GM12878 (cell line): ENCODE data around the gene SUCNR1. TPM values are rescaled to one million over a fixed set of nuclear protein-coding genes. Genes with fewer than 3 reads are reported as not detected.
A peak's percentile ranks its signal among the peaks of the same experiment; 100 is the strongest.

ENCODE experiments used
- ATAC-seq: fragments of 200-7000 bp; cut with Tn5 transposase; 3 replicates; pipeline ENCODE4 v1.9.1; 2020; ENCODE audit warnings: mild to moderate bottlenecking, moderate library complexity
- BruUV-seq: library from RNA; stranded (reverse); fragments of 400-500 nt; replicated peaks from 2 replicates; lab custom pipeline; 2021; lab: Mats Ljungman, UMichigan
- CTCF ChIA-PET: fragments of 300-600 bp; sonication (Branson Sonifier 250); formaldehyde crosslinking; extraction: SDS; loops from one replicate; lab custom pipeline; 2021; ENCODE audit warnings: inconsistent platforms; lab: Yijun Ruan, JAX
- POLR2A ChIA-PET: fragments of 350-600 bp; formaldehyde crosslinking; extraction: SDS; loops from one replicate; lab custom pipeline; 2021; ENCODE audit warnings: inconsistent platforms; lab: Charles Lee
- RAD21 ChIA-PET: fragments of 300-600 bp; sonication (Branson Sonifier 250); formaldehyde crosslinking; loops from one replicate; lab custom pipeline; 2023; ENCODE audit warnings: antibody characterized with exemption; ENCODE audit not compliant: unreplicated experiment; lab: Charles Lee
- SMC1A ChIA-PET: fragments of 300-600 bp; sonication (Branson Sonifier 250); formaldehyde crosslinking; loops from one replicate; lab custom pipeline; 2023; ENCODE audit not compliant: unreplicated experiment, uncharacterized antibody; lab: Charles Lee
- DNase-seq: peaks from one replicate; pipeline ENCODE4 v3.0.0-alpha.2; 2011; ENCODE audit warnings: low read depth, low spot score
- FAIRE-seq: peaks from 3 replicates; lab custom pipeline; 2011; peaks lifted over from hg19 to GRCh38; lab: Jason Lieb, UNC
- H2AFZ ChIP-seq: 2 replicates; pipeline ENCODE4 v1.6.0; 2011; ENCODE audit warnings: low read depth, low read length, control low read depth; ENCODE audit not compliant: control insufficient read depth
- H3K27ac ChIP-seq: 2 replicates; pipeline ENCODE4 v1.5.1; 2011; ENCODE audit warnings: control low read depth; ENCODE audit not compliant: control insufficient read depth, insufficient read depth
- H3K27me3 ChIP-seq, 2 experiments: replicated peaks in 1 of 2; 2 replicates each; pipeline versions ENCODE4 v1.6.0 to v1.6.1; 2011; ENCODE audit warnings: low read length in 1 of 2; ENCODE audit not compliant: control insufficient read depth in 2 of 2, insufficient read depth in 2 of 2
- H3K36me3 ChIP-seq, 2 experiments: 2 replicates each; pipeline ENCODE4 v1.5.1; 2011; ENCODE audit warnings: low read length in 1 of 2; ENCODE audit not compliant: control insufficient read depth in 2 of 2, insufficient read depth in 2 of 2
- H3K4me1 ChIP-seq: 2 replicates; pipeline ENCODE4 v1.6.1; 2011; ENCODE audit warnings: mild to moderate bottlenecking, low read length, moderate library complexity, mixed read lengths; ENCODE audit not compliant: control insufficient read depth, insufficient read depth
- H3K4me2 ChIP-seq: 2 replicates; pipeline ENCODE4 v1.6.0; 2011; ENCODE audit warnings: control low read depth; ENCODE audit not compliant: control insufficient read depth, insufficient read depth
- H3K4me3 ChIP-seq: fragments of 200-600 bp; sonication (generic); 2 replicates; pipeline ENCODE4 v1.5.1; 2016
- H3K79me2 ChIP-seq: 2 replicates; pipeline ENCODE4 v1.6.0; 2011; ENCODE audit warnings: low read length; ENCODE audit not compliant: control insufficient read depth, insufficient read depth
- H3K9ac ChIP-seq: 2 replicates; pipeline ENCODE4 v1.8.0; 2011; ENCODE audit warnings: low read length, control low read depth, mixed read lengths; ENCODE audit not compliant: control insufficient read depth, insufficient read depth
- H3K9me3 ChIP-seq: replicated peaks from 3 replicates; pipeline ENCODE4 v1.5.1; 2011; ENCODE audit warnings: mild to moderate bottlenecking, low read length; ENCODE audit not compliant: control insufficient read depth, insufficient read depth
- H4K20me1 ChIP-seq: 2 replicates; pipeline ENCODE4 v1.6.0; 2011; ENCODE audit not compliant: control insufficient read depth, insufficient read depth
- NR2C2 ChIP-seq: IDR thresholded peaks from 2 replicates; pipeline ENCODE4 v1.6.1; 2011; ENCODE audit warnings: borderline replicate concordance, low read depth; ENCODE audit not compliant: control insufficient read depth, insufficient read length
- RAD21 ChIP-seq: IDR thresholded peaks from 2 replicates; pipeline ENCODE4 v1.6.1; 2011; ENCODE audit warnings: mild to moderate bottlenecking, low read depth, low read length, moderate library complexity; ENCODE audit not compliant: insufficient read depth
- SMARCA5 ChIP-seq: fragments of 450-650 bp; IDR thresholded peaks from 2 replicates; pipeline ENCODE4 v1.6.1; 2017; ENCODE audit warnings: mild to moderate bottlenecking
- SUZ12 ChIP-seq: fragments of 200-600 bp; sonication (generic); IDR thresholded peaks from one replicate; pipeline ENCODE4 v1.6.1; 2018; ENCODE audit warnings: antibody characterized with exemption, mild to moderate bottlenecking; ENCODE audit not compliant: unreplicated experiment
- TCF12 ChIP-seq: IDR thresholded peaks from 2 replicates; pipeline ENCODE4 v1.6.1; 2011; ENCODE audit warnings: low read depth, mild to moderate bottlenecking, low read length
- ZNF207 ChIP-seq: fragments of 450-650 bp; IDR thresholded peaks from 2 replicates; pipeline ENCODE4 v1.6.1; 2014; ENCODE audit warnings: antibody characterized with exemption, mild to moderate bottlenecking, borderline replicate concordance
- ZNF622 ChIP-seq: fragments of 450-650 bp; IDR thresholded peaks from 2 replicates; pipeline ENCODE4 v1.6.1; 2017; ENCODE audit warnings: mild to moderate bottlenecking, inconsistent platforms
- WGBS: methylation state at CpG from one replicate; pipeline ENCODE4 v1.1.6; 2016; ENCODE audit warnings: low lambda C conversion rate; ENCODE audit not compliant: insufficient replicate concordance, insufficient coverage; ENCODE audit errors: missing lambda C conversion rate; 5-methylcytosine and 5-hydroxymethylcytosine counted together
- in situ Hi-C: fragments of 300-500 bp; cut with MboI; formaldehyde crosslinking; loops from 9 replicates; pipeline ENCODE4 v1.14.3; 2018; ENCODE audit warnings: mixed read lengths
- intact Hi-C: fragments of 100-400 bp; cut with micrococcal nuclease; formaldehyde crosslinking; loops from one replicate; pipeline ENCODE4 v1.14.2; 2022; ENCODE audit not compliant: unreplicated experiment
- polyA plus RNA-seq, 11 experiments: library from polyadenylated mRNA; depleted of rRNA in 4 of 11; unstranded in 6 of 11; stranded (reverse) in 5 of 11; fragments of >200 nt; fragmentation: Nextera tagmentation in 4 of 11; fragmentation: Illumina TruSeq in 1 of 11; extraction: Ambion mirVana in 4 of 11; extraction: Trizol in 1 of 11; gene quantifications; 1 replicate in 1 of 11; 2 replicates in 10 of 11; pipeline versions ENCODE4 v1.2.1 to v1.2.3, GENCODE V29; 2011 to 2016; ENCODE audit warnings: inconsistent platforms in 2 of 11, missing spikeins in 2 of 11, low read depth in 1 of 11
- total RNA-seq, 4 experiments: library from RNA; depleted of rRNA in 3 of 4; stranded (reverse); fragments of >200 nt in 3 of 4; fragmentation: Illumina TruSeq in 1 of 4; extraction: Trizol in 1 of 4; gene quantifications; 2 replicates each; pipeline versions ENCODE4 v1.2.1 to v1.2.3, GENCODE V29; 2013 to 2021

Gene SUCNR1
- total and polyA plus RNA-seq, 10 of the 15 experiments (the other 5 are each of a cell fraction or from before 2014, with no cell fraction given): 0.03 to 0.12 (median 0.07) TPM; not detected in 4

GRCh38 chr3:151918253-151919029 lies 45.0 kb downstream of the SUCNR1 start (continued):
- peak; percentile 86 for TF ChIP-seq RAD21
- TF ChIP-seq, all 136 proteins: peak for 5

- no peaks in the 10 kb centered on the region for H3K27me3 ChIP-seq
- in situ Hi-C loops (loop anchor here (5.0 kb wide), 1 partner anchor 482 kb away; no protein-coding TSS in a partner anchor), intact Hi-C loops (loop anchor here (2.0 to 5.0 kb wide), 2 partner anchors 80 to 627 kb away; no protein-coding TSS in a partner anchor)
- no peak overlapping the region for H3K4me2 ChIP-seq
- ATAC-seq: peak; percentile 22; the same call in 2 of the 3 replicates
- RAD21 ChIA-PET: interaction anchor here (1.0 to 2.1 kb wide), 7 partner anchors 58 to 554 kb away, joined by 3 to 11 read pairs (median 4); no protein-coding TSS in a partner anchor
- no peaks in the 10 kb centered on the region for H3K9me3 ChIP-seq
- BruUV-seq: no TSS peak
- SMC1A ChIA-PET: interaction anchor here (0.6 to 2.2 kb wide), 15 partner anchors 47 to 529 kb away, joined by 3 to 9 read pairs (median 3); no protein-coding TSS in a partner anchor
- no peak overlapping the region for H3K4me3 ChIP-seq
- H3K36me3 ChIP-seq: no peaks in the 10 kb centered on the region
- no peaks in the 10 kb centered on the region for H4K20me1 ChIP-seq
- no peak for DNase-seq
- H3K4me1 ChIP-seq: no peaks in the 10 kb centered on the region
- CTCF ChIA-PET: interaction anchor here (0.6 to 2.8 kb wide), 27 partner anchors 10 to 750 kb away, joined by 3 to 32 read pairs (median 4); no protein-coding TSS in a partner anchor
- H3K79me2 ChIP-seq: no peaks in the 10 kb centered on the region
- 42% methylated on average over 2 of the region's 2 CpGs for WGBS
- TF ChIP-seq NR2C2 (no peak), SUZ12 (no peak), ZNF207 (no peak), SMARCA5 (no peak), ZNF622 (no peak), TCF12 (no peak)
- no peak overlapping the region for H3K9ac ChIP-seq
- H3K27ac ChIP-seq: no peak overlapping the region
- POLR2A ChIA-PET: no interaction called here
- no peak overlapping the region for H2AFZ ChIP-seq
- no peak for FAIRE-seq
Observed at GRCh38 chr3:151919030-151919328, 45.5 kb downstream of the SUCNR1 start.
